GM12878 (cell line): ENCODE measurements around the gene RAB23. TPM values are rescaled to one million over a fixed set of nuclear protein-coding genes. Genes with fewer than 3 reads are reported as not detected.

Experiments
- ATAC-seq: fragments of 200-7000 bp; cut with Tn5 transposase; 3 replicates; pipeline ENCODE4 v1.9.1; 2020; ENCODE audit warnings: mild to moderate bottlenecking, moderate library complexity
- BruUV-seq: library from RNA; stranded (reverse); fragments of 400-500 nt; replicated peaks from 2 replicates; lab custom pipeline; 2021; lab: Mats Ljungman, UMichigan
- CTCF ChIA-PET: fragments of 300-600 bp; sonication (Branson Sonifier 250); formaldehyde crosslinking; extraction: SDS; loops from one replicate; lab custom pipeline; 2021; ENCODE audit warnings: inconsistent platforms; lab: Yijun Ruan, JAX
- POLR2A ChIA-PET: fragments of 350-600 bp; formaldehyde crosslinking; extraction: SDS; loops from one replicate; lab custom pipeline; 2021; ENCODE audit warnings: inconsistent platforms; lab: Charles Lee
- RAD21 ChIA-PET: fragments of 300-600 bp; sonication (Branson Sonifier 250); formaldehyde crosslinking; loops from one replicate; lab custom pipeline; 2023; ENCODE audit warnings: antibody characterized with exemption; ENCODE audit not compliant: unreplicated experiment; lab: Charles Lee
- SMC1A ChIA-PET: fragments of 300-600 bp; sonication (Branson Sonifier 250); formaldehyde crosslinking; loops from one replicate; lab custom pipeline; 2023; ENCODE audit not compliant: unreplicated experiment, uncharacterized antibody; lab: Charles Lee
- DNase-seq: peaks from one replicate; pipeline ENCODE4 v3.0.0-alpha.2; 2011; ENCODE audit warnings: low read depth, low spot score
- FAIRE-seq: peaks from 3 replicates; lab custom pipeline; 2011; peaks lifted over from hg19 to GRCh38; lab: Jason Lieb, UNC
- H2AFZ ChIP-seq: 2 replicates; pipeline ENCODE4 v1.6.0; 2011; ENCODE audit warnings: low read depth, low read length, control low read depth; ENCODE audit not compliant: control insufficient read depth
- H3K27ac ChIP-seq: 2 replicates; pipeline ENCODE4 v1.5.1; 2011; ENCODE audit warnings: control low read depth; ENCODE audit not compliant: control insufficient read depth, insufficient read depth
- H3K27me3 ChIP-seq, 2 experiments: replicated peaks in 1 of 2; 2 replicates each; pipeline versions ENCODE4 v1.6.0 to v1.6.1; 2011; ENCODE audit warnings: low read length in 1 of 2; ENCODE audit not compliant: control insufficient read depth in 2 of 2, insufficient read depth in 2 of 2
- H3K36me3 ChIP-seq, 2 experiments: 2 replicates each; pipeline ENCODE4 v1.5.1; 2011; ENCODE audit warnings: low read length in 1 of 2; ENCODE audit not compliant: control insufficient read depth in 2 of 2, insufficient read depth in 2 of 2
- H3K4me1 ChIP-seq: 2 replicates; pipeline ENCODE4 v1.6.1; 2011; ENCODE audit warnings: mild to moderate bottlenecking, low read length, moderate library complexity, mixed read lengths; ENCODE audit not compliant: control insufficient read depth, insufficient read depth
- H3K4me2 ChIP-seq: 2 replicates; pipeline ENCODE4 v1.6.0; 2011; ENCODE audit warnings: control low read depth; ENCODE audit not compliant: control insufficient read depth, insufficient read depth
- H3K4me3 ChIP-seq: fragments of 200-600 bp; sonication (generic); 2 replicates; pipeline ENCODE4 v1.5.1; 2016
- H3K79me2 ChIP-seq: 2 replicates; pipeline ENCODE4 v1.6.0; 2011; ENCODE audit warnings: low read length; ENCODE audit not compliant: control insufficient read depth, insufficient read depth
- H3K9ac ChIP-seq: 2 replicates; pipeline ENCODE4 v1.8.0; 2011; ENCODE audit warnings: low read length, control low read depth, mixed read lengths; ENCODE audit not compliant: control insufficient read depth, insufficient read depth
- H3K9me3 ChIP-seq: replicated peaks from 3 replicates; pipeline ENCODE4 v1.5.1; 2011; ENCODE audit warnings: mild to moderate bottlenecking, low read length; ENCODE audit not compliant: control insufficient read depth, insufficient read depth
- H4K20me1 ChIP-seq: 2 replicates; pipeline ENCODE4 v1.6.0; 2011; ENCODE audit not compliant: control insufficient read depth, insufficient read depth
- CHD4 ChIP-seq: fragments of 200-600 bp; sonication (generic); IDR thresholded peaks from 2 replicates; pipeline ENCODE4 v1.6.1; 2016; ENCODE audit warnings: mild to moderate bottlenecking
- EED ChIP-seq: sonication (generic); IDR thresholded peaks from 2 replicates; pipeline ENCODE4 v1.6.1; 2016; ENCODE audit warnings: antibody characterized with exemption, low read depth
- ESRRA ChIP-seq: IDR thresholded peaks from 2 replicates; pipeline ENCODE4 v1.6.1; 2012; ENCODE audit warnings: mild to moderate bottlenecking, low read length, improper control_type of control experiment
- HDAC2 ChIP-seq: fragments of 200-600 bp; sonication (generic); IDR thresholded peaks from 2 replicates; pipeline ENCODE4 v1.6.1; 2017
- IKZF1 ChIP-seq: fragments of 450-650 bp; conservative IDR thresholded peaks from 2 replicates; pipeline ENCODE4 v1.6.1; 2017; ENCODE audit warnings: antibody characterized with exemption, mild to moderate bottlenecking
- KDM1A ChIP-seq: fragments of 200-600 bp; sonication (generic); IDR thresholded peaks from 2 replicates; pipeline ENCODE4 v1.6.1; 2016; ENCODE audit warnings: borderline replicate concordance
- POLR2A ChIP-seq: IDR thresholded peaks from 2 replicates; pipeline ENCODE4 v1.6.1; 2011; ENCODE audit warnings: low read depth, mild to moderate bottlenecking, low read length
- RAD51 ChIP-seq: fragments of 450-650 bp; IDR thresholded peaks from 2 replicates; pipeline ENCODE4 v1.6.1; 2016; ENCODE audit warnings: moderate library complexity, mild to moderate bottlenecking, inconsistent platforms
- SIX5 ChIP-seq: IDR thresholded peaks from 2 replicates; pipeline ENCODE4 v1.6.1; 2011; ENCODE audit warnings: mild to moderate bottlenecking, low read depth, low read length, moderate library complexity; ENCODE audit not compliant: severe bottlenecking
- in situ Hi-C: fragments of 300-500 bp; cut with MboI; formaldehyde crosslinking; loops from 9 replicates; pipeline ENCODE4 v1.14.3; 2018; ENCODE audit warnings: mixed read lengths
- intact Hi-C: fragments of 100-400 bp; cut with micrococcal nuclease; formaldehyde crosslinking; loops from one replicate; pipeline ENCODE4 v1.14.2; 2022; ENCODE audit not compliant: unreplicated experiment
- polyA plus RNA-seq, 11 experiments: library from polyadenylated mRNA; depleted of rRNA in 4 of 11; unstranded in 6 of 11; stranded (reverse) in 5 of 11; fragments of >200 nt; fragmentation: Nextera tagmentation in 4 of 11; fragmentation: Illumina TruSeq in 1 of 11; extraction: Ambion mirVana in 4 of 11; extraction: Trizol in 1 of 11; gene quantifications; 1 replicate in 1 of 11; 2 replicates in 10 of 11; pipeline versions ENCODE4 v1.2.1 to v1.2.3, GENCODE V29; 2011 to 2016; ENCODE audit warnings: inconsistent platforms in 2 of 11, missing spikeins in 2 of 11, low read depth in 1 of 11
- total RNA-seq, 4 experiments: library from RNA; depleted of rRNA in 3 of 4; stranded (reverse); fragments of >200 nt in 3 of 4; fragmentation: Illumina TruSeq in 1 of 4; extraction: Trizol in 1 of 4; gene quantifications; 2 replicates each; pipeline versions ENCODE4 v1.2.1 to v1.2.3, GENCODE V29; 2013 to 2021
- TF ChIP-seq, protein P1 (sequence below): IDR thresholded peaks from 2 replicates; pipeline ENCODE4 v1.6.1; 2012; ENCODE audit warnings: mild to moderate bottlenecking, low read depth, low read length

RAB23 gene
- total and polyA plus RNA-seq, 10 of the 15 experiments (the other 5 are each of a cell fraction or from before 2014, with no cell fraction given), result 0.80 to 6.0 (median 3.1) TPM

DNA sequence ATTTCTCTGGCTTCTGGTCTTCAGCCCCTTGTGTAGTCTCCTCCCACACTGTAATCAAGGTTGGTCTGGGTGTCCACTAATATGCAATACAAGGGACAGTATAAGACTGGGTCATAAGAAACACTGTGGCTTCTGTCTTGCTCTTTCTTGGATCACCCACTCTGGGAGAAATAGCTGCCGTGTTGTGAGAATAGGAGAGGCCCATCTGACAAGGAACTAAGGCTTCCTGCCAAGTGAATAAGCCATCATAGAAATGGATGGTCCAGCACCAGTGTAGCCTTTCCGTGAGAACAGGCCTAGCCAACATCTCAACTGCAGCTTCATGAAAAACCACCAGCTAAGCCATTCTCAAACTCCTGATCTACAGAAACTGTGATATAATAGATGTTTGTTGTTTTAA is 26.6 kb downstream of the RAB23 start (continued):
- TF ChIP-seq, protein P1, sequence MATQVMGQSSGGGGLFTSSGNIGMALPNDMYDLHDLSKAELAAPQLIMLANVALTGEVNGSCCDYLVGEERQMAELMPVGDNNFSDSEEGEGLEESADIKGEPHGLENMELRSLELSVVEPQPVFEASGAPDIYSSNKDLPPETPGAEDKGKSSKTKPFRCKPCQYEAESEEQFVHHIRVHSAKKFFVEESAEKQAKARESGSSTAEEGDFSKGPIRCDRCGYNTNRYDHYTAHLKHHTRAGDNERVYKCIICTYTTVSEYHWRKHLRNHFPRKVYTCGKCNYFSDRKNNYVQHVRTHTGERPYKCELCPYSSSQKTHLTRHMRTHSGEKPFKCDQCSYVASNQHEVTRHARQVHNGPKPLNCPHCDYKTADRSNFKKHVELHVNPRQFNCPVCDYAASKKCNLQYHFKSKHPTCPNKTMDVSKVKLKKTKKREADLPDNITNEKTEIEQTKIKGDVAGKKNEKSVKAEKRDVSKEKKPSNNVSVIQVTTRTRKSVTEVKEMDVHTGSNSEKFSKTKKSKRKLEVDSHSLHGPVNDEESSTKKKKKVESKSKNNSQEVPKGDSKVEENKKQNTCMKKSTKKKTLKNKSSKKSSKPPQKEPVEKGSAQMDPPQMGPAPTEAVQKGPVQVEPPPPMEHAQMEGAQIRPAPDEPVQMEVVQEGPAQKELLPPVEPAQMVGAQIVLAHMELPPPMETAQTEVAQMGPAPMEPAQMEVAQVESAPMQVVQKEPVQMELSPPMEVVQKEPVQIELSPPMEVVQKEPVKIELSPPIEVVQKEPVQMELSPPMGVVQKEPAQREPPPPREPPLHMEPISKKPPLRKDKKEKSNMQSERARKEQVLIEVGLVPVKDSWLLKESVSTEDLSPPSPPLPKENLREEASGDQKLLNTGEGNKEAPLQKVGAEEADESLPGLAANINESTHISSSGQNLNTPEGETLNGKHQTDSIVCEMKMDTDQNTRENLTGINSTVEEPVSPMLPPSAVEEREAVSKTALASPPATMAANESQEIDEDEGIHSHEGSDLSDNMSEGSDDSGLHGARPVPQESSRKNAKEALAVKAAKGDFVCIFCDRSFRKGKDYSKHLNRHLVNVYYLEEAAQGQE, result no peak
- TF ChIP-seq, all 136 proteins: peak for 0

DNA sequence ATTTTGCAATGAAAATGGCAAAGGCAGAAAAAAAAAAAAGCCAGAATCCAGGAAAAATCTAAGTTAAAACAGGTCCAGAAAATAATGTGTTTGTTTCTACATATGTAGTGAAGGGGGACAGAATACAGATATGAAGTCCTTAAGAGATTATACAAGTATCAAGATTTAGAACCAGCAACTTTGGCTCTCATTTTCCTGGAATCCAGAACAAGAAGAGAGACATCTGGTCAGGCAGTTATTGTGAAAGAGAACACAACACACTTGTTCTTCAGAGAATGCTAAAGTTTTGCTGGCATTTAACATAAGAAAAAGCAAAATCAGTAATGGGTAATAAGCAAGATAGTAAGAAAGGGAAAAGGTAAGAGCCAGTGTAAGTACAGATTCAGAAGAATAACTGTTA is 28.9 kb downstream of the RAB23 start:
- no peak for FAIRE-seq
- POLR2A ChIA-PET, result no interaction called here
- DNase-seq, result no peak
- no peak overlapping the region for H3K4me2 ChIP-seq
- H4K20me1 ChIP-seq, result no peaks in the 10 kb centered on the region
- H3K9ac ChIP-seq, result no peak overlapping the region
- H2AFZ ChIP-seq, result no peak overlapping the region
- RAD21 ChIA-PET, result no interaction called here
- no peaks in the 10 kb centered on the region for H3K9me3 ChIP-seq
- ATAC-seq, result no peak
- SMC1A ChIA-PET, result no interaction called here
- H3K27me3 ChIP-seq, result no peaks in the 10 kb centered on the region
- in situ Hi-C loops (no loop called here), intact Hi-C loops (loop anchor here (5.0 kb wide), 1 partner anchor 124 kb away; the partner anchor contains the start of gene PRIM2)
- no peak overlapping the region for H3K27ac ChIP-seq
- TF ChIP-seq ESRRA (no peak), IKZF1 (no peak), RAD51 (no peak), HDAC2 (no peak), CHD4 (no peak), POLR2A (no peak), EED (no peak), SIX5 (no peak), KDM1A (no peak)
- no TSS peak for BruUV-seq
- H3K4me3 ChIP-seq, result no peak overlapping the region
- H3K79me2 ChIP-seq, result no peaks in the 10 kb centered on the region
- H3K4me1 ChIP-seq, result no peaks in the 10 kb centered on the region
- peaks cover 0 to 3% of the 10 kb centered on the region in 2 experiments; a peak in 3 of 4 replicates for H3K36me3 ChIP-seq
- CTCF ChIA-PET, result no interaction called here
